Activated gamma-delta T cell (primary cell): Measurements from ENCODE around the gene PCCA.

Experiments used
- DNase-seq: peaks from one replicate; lab custom pipeline; 2025; lab: John Stamatoyannopoulos, UW

The PCCA gene

DNA sequence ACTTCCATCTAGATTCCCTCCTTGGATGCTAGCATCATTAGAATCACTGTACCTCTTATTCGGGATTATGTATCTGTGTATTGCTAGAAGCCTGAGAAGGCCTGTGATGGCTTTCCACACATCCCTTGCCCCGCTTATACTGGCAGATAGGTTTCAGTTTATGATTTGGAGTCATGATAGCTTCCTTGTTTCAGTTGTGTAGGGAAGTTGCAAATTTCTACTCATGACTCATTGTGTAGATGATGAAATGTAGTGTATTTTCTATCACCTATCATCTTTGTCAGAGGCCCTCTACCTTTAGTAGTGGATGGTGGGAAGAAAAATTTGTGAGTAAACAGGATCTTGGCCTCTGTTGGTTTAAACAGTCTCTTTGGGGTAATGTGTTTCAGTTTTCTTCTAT is 334.5 kb downstream of the PCCA start:
- DNase-seq, result no peak

DNA sequence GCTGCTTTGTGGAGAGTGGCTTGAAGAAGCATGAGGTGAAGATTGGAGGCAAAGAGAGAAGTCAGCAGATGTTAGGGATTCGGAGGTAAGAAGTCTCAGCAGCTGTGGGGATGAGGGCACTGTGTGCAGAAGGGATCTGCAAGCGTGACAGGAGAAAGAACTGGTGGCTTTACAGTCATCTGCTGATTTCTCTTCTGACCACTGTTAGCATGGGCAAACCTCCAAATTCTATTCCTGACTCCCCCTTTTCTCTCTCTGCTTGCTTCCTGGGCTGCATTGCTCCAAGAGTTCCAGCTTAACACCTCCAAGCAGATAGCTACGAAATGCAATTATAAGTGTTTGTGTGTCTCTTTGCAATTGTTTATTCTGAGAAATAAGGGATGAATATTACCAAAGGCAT is 340.1 kb downstream of the PCCA start:
- no peak for DNase-seq

DNA sequence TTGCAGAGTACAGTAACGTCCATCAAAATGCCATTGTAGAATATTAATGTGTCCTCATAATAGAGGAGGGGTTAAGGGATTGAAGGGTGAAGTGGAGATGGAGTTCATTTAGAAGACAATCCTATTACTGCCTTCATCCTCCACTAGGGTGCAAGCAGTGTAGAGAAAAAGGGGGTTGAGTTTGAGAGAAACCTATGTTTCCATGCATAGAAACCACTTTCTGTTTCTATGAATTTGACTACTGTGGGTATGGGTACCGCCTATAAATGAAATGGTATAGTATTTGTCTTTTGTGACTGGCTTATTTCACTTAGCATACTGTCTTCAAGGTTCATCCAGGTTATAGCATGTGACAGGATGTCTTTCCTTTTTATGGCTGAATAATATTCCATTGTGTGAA is 343.7 kb downstream of the PCCA start:
- no peak for DNase-seq

GRCh38 chr13:100433475-100433874 is 344.6 kb downstream of the PCCA start:
- no peak for DNase-seq

- DNase-seq, result no peak
Observed at GRCh38 chr13:100434010-100434763, 345.3 kb downstream of the PCCA start.

DNA sequence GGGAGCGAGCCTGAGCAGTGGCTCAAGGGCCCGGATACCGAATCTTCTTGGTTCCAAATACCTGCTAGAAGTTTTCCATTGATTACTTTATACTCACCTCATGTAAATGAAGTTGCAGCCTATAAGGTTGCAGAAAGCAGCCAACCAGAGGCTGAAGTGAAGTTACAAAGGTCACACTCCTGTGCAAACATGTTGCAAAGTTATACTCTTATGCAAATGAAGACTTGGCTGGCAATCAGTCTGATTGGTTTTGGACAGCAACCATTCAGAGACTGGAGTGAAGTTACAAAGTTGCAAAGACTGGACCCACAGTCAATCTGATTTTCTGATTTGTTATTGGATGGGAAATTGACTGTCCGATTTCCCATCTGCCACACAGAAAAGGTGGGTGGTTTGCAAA is 347.2 kb downstream of the PCCA start:
- DNase-seq, result no peak

GRCh38 chr13:100438059-100438788 is 349.3 kb downstream of the PCCA start:
- no peak for DNase-seq

- DNase-seq, result no peak
Observed at GRCh38 chr13:100439247-100439970, 350.5 kb downstream of the PCCA start.

DNA sequence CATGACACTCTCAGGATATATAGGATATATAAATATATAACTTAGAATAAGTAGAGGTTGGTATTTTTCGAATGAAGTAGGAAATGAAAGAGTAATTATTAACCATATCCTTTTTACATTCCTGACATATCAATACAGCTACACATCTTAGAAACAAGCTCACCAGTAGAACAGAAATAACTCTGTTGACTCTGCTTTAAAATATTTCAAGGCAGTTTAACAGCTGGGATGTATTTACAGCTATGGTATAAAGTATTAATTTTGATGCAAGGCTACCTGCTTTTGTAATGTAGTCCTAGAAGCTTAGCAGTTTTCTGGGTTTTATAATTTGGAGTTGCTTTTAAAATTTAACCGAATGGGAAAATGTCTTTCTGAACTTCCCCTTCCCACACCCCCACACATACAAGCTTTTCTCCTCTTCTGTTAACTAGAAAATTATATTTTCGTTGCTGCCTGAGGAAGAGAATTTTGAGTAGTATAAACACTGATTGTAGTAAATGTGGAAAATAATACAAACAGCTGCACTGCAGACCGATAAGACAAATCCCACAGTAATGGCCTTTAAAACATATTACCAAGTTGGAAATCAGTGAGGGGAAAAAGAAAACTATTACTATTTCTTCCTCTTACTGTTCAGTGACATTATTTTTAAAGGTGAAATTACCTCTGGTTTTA is 352.0 kb downstream of the PCCA start:
- DNase-seq, result no peak

GRCh38 chr13:100442095-100442832 is 353.4 kb downstream of the PCCA start:
- DNase-seq, result no peak

GRCh38 chr13:100443278-100443997 is 354.5 kb downstream of the PCCA start:
- no peak for DNase-seq

- no peak for DNase-seq
Observed at GRCh38 chr13:100443998-100444328, 355.1 kb downstream of the PCCA start.

- no peak for DNase-seq
Observed at GRCh38 chr13:100447831-100448230, 358.9 kb downstream of the PCCA start.

DNA sequence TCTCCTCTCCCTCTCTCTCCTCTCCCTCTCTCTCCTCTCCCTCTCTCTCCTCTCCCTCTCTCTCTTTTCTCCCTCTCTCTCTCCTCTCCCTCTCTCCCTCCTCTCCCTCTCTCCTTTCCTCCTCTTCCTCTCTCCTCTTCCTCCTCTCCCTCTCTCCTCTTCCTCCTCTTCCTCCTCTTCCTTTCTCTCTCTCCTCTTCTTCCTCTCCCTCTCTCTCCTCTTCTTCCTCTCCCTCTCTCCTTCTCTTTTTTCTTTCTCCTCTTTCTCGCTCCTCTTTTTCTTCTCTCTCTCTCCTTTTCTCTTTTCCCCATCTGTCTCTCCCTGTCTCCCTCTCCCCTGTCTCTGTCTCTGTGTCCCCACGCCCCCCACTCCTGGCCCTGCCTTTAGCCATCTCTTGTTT is 363.0 kb downstream of the PCCA start:
- DNase-seq, result no peak

GRCh38 chr13:100454876-100455275 is 366.0 kb downstream of the PCCA start:
- no peak for DNase-seq

DNA sequence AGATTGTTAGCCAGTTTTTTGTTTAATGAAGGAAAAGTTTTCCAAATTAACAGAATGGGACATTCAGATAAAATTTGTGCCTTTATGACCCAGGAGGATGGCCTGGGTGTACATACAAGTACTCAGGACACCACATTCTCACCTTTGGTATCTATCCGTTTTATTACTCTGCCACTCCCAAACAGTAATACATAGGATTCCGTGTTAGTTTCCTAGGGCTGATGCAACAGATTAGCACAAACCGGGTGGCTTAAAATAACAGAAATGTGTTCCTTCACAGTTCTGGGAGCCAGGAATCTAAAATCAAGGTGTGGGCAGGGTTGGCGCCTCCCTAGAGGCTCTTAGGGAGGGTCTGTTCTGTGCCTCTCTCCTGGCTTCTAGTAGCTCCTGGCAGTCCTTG is 369.8 kb downstream of the PCCA start:
- no peak for DNase-seq

- DNase-seq, result no peak
Observed at GRCh38 chr13:100459747-100460146, 370.9 kb downstream of the PCCA start.

- no peak for DNase-seq
Observed at GRCh38 chr13:100460266-100460665, 371.4 kb downstream of the PCCA start.

- no peak for DNase-seq
Observed at GRCh38 chr13:100460791-100461190, 371.9 kb downstream of the PCCA start.

DNA sequence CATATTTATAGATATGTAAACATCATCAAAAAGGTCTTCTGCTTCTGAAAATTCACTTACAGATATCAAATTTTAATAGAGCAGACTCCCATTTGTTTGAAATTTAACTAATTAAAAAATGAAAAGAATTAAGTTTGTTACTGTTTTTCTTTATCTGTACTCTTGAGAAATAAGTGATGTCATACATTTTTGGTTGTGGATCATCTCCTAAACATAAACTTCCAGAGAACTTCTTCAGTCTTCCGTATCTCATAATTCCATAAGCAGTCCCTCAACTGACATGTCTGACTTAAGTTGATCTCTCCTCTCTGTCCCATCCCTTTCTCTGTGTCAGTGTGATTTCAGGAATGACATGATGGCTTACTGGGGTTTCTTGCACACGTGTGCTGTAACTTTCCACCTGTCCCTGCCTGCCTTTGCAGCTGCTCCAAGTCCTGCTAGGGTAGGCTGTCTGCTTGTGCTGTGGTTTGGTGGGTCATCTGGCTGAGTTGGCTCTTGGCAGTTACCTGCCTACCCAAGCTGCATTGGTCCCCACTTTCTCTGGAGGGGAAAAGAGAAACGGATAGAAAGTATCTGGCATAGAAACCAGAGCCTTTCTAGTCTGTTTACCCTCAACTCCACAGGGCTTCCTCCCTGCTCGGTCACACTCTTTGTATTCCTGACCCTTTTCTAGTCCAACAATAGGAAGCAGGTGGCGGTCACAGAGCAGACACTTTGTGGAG is 372.6 kb downstream of the PCCA start:
- no peak for DNase-seq
